Calu3 (cell line): ENCODE results near the gene PFKP. TPM values are rescaled to one million over a fixed set of nuclear protein-coding genes. Genes with fewer than 3 reads are reported as not detected.

Source experiments
- BruUV-seq: library from RNA; stranded (reverse); fragments of 400-500 nt; replicated peaks from 2 replicates; lab custom pipeline; 2021; lab: Mats Ljungman, UMichigan
- CTCF ChIA-PET: fragments of 300-600 bp; sonication (Branson Sonifier 250); formaldehyde crosslinking; loops from one replicate; lab custom pipeline; 2022; ENCODE audit warnings: antibody characterized with exemption; lab: Charles Lee
- DNase-seq: peaks from one replicate; pipeline ENCODE4 v3.0.0; 2022
- H3K27ac Mint-ChIP-seq: one replicate; pipeline ENCODE4 v1.8.0; 2022; ENCODE audit warnings: mixed read lengths; ENCODE audit not compliant: unreplicated experiment
- H3K27me3 Mint-ChIP-seq: one replicate; pipeline ENCODE4 v1.8.0; 2022; ENCODE audit warnings: mixed read lengths; ENCODE audit not compliant: unreplicated experiment
- H3K36me3 Mint-ChIP-seq: one replicate; pipeline ENCODE4 v1.8.0; 2022; ENCODE audit warnings: mild to moderate bottlenecking, moderate library complexity, mixed read lengths; ENCODE audit not compliant: insufficient read depth, unreplicated experiment
- H3K4me1 Mint-ChIP-seq: one replicate; pipeline ENCODE4 v1.8.0; 2022; ENCODE audit warnings: mild to moderate bottlenecking, low read depth, mixed read lengths; ENCODE audit not compliant: unreplicated experiment
- H3K4me3 Mint-ChIP-seq: one replicate; pipeline ENCODE4 v1.8.0; 2022; ENCODE audit warnings: mild to moderate bottlenecking, low read depth, moderate library complexity, mixed read lengths; ENCODE audit not compliant: unreplicated experiment
- H3K9me3 Mint-ChIP-seq: one replicate; pipeline ENCODE4 v1.8.0; 2022; ENCODE audit warnings: low read depth, mixed read lengths; ENCODE audit not compliant: unreplicated experiment
- intact Hi-C: fragments of 100-400 bp; cut with micrococcal nuclease; formaldehyde crosslinking; loops from one replicate; pipeline ENCODE4 v1.10.0; 2022; ENCODE audit not compliant: unreplicated experiment
- total RNA-seq: library from RNA; stranded (reverse); gene quantifications from 2 replicates; pipeline ENCODE4 v1.2.3, GENCODE V29; 2022
- TF ChIP-seq, protein P1 (sequence below): fragments of 200-600 bp; IDR thresholded peaks from one replicate; pipeline ENCODE4 v1.8.0; 2022; ENCODE audit warnings: antibody characterized with exemption; ENCODE audit not compliant: unreplicated experiment

The PFKP gene
- total RNA-seq, 1 experiment from 2014 or later = 272 TPM

DNA sequence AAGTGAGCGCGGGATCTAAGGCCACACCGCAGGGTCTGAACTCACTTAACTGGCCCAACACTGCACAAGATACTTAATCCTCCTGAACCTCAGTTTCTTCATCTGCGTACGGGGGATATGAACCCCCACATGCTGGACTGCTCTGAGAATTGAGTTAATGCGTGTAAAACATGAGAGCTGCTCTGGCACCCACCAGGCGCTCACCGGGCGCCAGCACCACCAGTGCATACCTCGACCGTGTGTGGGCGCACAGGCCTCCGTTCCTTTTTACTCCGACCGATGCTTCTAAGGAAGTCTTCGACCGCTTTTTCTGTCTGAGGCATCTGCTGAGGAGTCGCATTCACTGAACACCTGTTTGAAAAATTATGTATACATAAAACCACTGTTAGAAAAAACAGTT, 78.0 kb downstream of the PFKP start:
- H3K36me3 Mint-ChIP-seq = peaks cover 79% of the 10 kb centered on the region

DNA sequence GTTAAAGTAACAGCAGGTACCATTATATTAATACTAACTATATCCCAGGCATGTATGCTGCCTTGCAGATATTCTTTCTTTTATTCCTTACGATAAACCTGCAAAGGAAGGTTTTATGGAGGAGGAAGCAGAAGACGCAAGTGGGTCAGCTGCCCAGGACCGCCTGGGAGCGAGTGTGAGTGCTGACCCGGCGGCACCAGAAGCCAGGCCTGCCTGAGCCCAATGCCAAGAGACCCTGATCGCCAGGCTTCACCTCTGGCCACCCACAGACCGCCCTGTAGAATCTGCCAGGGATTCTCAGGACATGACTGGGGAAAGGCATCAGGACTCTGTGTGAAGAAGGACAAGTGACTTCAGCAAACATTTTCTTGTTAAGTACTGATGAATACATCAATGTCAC, 78.9 kb downstream of the PFKP start:
- H3K27ac Mint-ChIP-seq = no peak overlapping the region
- H3K36me3 Mint-ChIP-seq = peaks cover 73% of the 10 kb centered on the region
- CTCF ChIA-PET = no interaction called here
- no peak for DNase-seq
- BruUV-seq = no TSS peak
- no peak overlapping the region for H3K4me3 Mint-ChIP-seq
- intact Hi-C loops = no loop called here
- no peaks in the 10 kb centered on the region for H3K9me3 Mint-ChIP-seq
- TF ChIP-seq, protein P1, sequence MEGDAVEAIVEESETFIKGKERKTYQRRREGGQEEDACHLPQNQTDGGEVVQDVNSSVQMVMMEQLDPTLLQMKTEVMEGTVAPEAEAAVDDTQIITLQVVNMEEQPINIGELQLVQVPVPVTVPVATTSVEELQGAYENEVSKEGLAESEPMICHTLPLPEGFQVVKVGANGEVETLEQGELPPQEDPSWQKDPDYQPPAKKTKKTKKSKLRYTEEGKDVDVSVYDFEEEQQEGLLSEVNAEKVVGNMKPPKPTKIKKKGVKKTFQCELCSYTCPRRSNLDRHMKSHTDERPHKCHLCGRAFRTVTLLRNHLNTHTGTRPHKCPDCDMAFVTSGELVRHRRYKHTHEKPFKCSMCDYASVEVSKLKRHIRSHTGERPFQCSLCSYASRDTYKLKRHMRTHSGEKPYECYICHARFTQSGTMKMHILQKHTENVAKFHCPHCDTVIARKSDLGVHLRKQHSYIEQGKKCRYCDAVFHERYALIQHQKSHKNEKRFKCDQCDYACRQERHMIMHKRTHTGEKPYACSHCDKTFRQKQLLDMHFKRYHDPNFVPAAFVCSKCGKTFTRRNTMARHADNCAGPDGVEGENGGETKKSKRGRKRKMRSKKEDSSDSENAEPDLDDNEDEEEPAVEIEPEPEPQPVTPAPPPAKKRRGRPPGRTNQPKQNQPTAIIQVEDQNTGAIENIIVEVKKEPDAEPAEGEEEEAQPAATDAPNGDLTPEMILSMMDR = no peak
- no peaks in the 10 kb centered on the region for H3K4me1 Mint-ChIP-seq
- H3K27me3 Mint-ChIP-seq = no peaks in the 10 kb centered on the region

More for the DNA sequence above, 78.0 kb downstream of the PFKP start:
- TF ChIP-seq, protein P1 = no peak
- DNase-seq = no peak
- H3K4me3 Mint-ChIP-seq = no peak overlapping the region
- BruUV-seq = no TSS peak
- no peaks in the 10 kb centered on the region for H3K9me3 Mint-ChIP-seq
- CTCF ChIA-PET = no interaction called here
- no peak overlapping the region for H3K27ac Mint-ChIP-seq
- intact Hi-C loops = no loop called here
- no peaks in the 10 kb centered on the region for H3K4me1 Mint-ChIP-seq
- no peaks in the 10 kb centered on the region for H3K27me3 Mint-ChIP-seq

GRCh38 chr10:3147117-3147820, 79.9 kb downstream of the PFKP start:
- Mint-ChIP-seq H3K27ac (no peak overlapping the region), H3K9me3 (no peaks in the 10 kb centered on the region), H3K27me3 (no peaks in the 10 kb centered on the region), H3K36me3 (peaks cover 72% of the 10 kb centered on the region), H3K4me3 (no peak overlapping the region), H3K4me1 (no peaks in the 10 kb centered on the region)
- no TSS peak for BruUV-seq
- TF ChIP-seq, protein P1 = no peak
- no peak for DNase-seq
- intact Hi-C loops = no loop called here
- CTCF ChIA-PET = no interaction called here

DNA sequence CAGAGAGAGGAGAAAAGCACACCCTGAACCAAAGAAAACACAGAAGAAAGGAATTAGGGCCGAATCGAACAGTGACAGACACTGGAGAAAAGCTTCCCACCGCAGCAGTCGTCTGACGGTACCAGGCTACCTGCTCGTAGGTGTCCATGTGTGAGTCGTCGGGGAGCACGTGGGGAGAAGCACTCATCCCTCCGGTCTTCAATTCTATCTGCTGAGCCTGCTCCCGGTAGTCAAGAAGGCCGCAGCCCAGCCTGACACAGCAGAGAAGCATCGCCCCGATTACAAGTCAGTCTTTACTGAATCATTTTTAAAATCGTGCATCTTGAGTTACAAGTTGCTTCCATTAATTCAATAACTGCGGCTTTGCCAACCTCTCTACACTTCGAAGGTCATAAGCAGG, 80.7 kb downstream of the PFKP start:
- no TSS peak for BruUV-seq

More for the DNA sequence above, 80.7 kb downstream of the PFKP start:
- Mint-ChIP-seq H3K4me3 (no peak overlapping the region), H3K27ac (no peak overlapping the region), H3K27me3 (no peaks in the 10 kb centered on the region), H3K9me3 (no peaks in the 10 kb centered on the region), H3K4me1 (no peaks in the 10 kb centered on the region), H3K36me3 (peaks cover 69% of the 10 kb centered on the region)
- intact Hi-C loops = no loop called here
- DNase-seq = no peak
- TF ChIP-seq, protein P1 = no peak
- CTCF ChIA-PET = no interaction called here
